ENCODE data around the gene NYAP1.

NYAP1 gene

DNA sequence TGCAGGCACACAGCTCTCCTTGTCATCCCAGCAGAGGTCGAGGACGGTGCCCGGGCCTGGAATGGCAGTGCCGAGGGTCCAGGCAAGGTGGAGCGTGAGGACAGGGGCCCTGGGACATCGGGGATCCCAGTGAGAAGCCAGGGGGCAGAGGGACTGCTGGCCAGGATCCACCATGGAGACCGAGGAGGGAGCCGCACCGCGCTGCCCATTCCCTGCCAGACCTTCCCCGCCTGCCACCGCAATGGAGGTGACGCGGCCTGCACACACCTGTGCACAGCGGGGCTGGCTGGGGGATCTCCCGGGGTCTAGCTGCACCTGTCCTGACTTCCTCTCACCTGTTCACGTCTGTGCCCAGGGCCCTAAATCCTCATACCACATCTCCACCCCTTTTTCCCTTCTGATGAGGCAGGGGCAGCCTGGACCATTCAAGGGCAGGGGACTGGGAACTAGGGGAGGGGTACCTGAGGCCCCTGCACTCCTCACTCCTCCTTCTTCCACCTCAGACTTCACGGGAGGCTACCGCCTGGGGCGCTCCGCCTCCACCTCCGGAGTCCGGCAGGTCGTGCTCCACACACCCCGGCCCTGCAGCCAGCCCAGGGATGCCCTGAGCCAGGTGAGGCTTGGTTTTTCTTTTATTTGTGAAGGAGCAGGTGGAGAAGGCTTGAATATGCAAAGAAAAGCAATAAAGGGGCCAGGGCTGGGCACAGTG is 6.9 kb downstream of the NYAP1 start:
- ChIA-PET CTCF (interaction anchor here (0.7 to 1.1 kb wide), 4 partner anchors 14 to 98 kb away, joined by 3 to 7 read pairs (median 4); no protein-coding TSS in a partner anchor), POLR2A (interaction anchor here (0.6 to 1.0 kb wide), 5 partner anchors 10 to 61 kb away, joined by 3 to 5 read pairs (median 3); partner anchors contain the start of genes MEPCE, TSC22D4 and ZCWPW1)
- no peak overlapping the region for H3K4me3 ChIP-seq (ENCODE audit: low read depth, low read length)
- no peaks in the 10 kb centered on the region for H3K36me3 ChIP-seq (ENCODE audit: control insufficient read depth in 2 of 2, insufficient read depth in 1 of 2, low read length in 2 of 2)
- H3K27ac ChIP-seq (ENCODE audit: extremely low read depth, low read depth, low read length): no peak overlapping the region
- H3K9me3 ChIP-seq (ENCODE audit: control insufficient read depth, insufficient read depth, low read depth, low read length): no peaks in the 10 kb centered on the region
- TF ChIP-seq ZNF157 (tag by site-specific recombination; IDR thresholded peaks at IDR 0.05) (no peak), ZNF292 (tag by site-specific recombination; IDR thresholded peaks at IDR 0.05; ENCODE audit: borderline replicate concordance, low read depth) (no peak), ZNF112 (tag by site-specific recombination; IDR thresholded peaks at IDR 0.05) (no peak), ZNF548 (tag by site-specific recombination; IDR thresholded peaks at IDR 0.05) (no peak), KLF9 (tag by site-specific recombination; IDR thresholded peaks at IDR 0.05; ENCODE audit: low read depth) (no peak), ZNF558 (tag by site-specific recombination; IDR thresholded peaks at IDR 0.05) (no peak), ZNF837 (tag by site-specific recombination; IDR thresholded peaks at IDR 0.05) (no peak)
- H3K4me1 ChIP-seq (ENCODE audit: control insufficient read depth, insufficient read depth, low read length): no peaks in the 10 kb centered on the region

DNA sequence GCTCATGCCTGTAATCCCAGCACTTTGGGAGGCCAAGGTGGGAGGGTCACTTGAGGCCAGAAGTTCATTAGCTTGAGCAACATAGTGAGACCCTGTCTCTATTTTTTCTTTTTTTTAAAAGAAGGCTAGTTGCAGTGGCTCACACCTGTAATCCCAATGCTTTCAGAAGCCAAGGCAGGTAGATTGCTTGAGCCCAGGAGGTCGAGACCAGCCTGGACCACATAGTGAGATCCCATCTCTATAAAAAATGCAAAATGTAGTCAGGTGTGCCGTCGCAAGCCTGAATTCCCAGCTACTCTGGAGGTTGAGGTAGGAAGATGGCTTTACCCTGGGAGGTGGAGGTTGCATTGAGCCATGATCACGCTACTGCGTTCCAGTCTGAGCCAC is 7.5 kb downstream of the NYAP1 start:
- Histone ChIP-seq H3K4me1 (ENCODE audit: control insufficient read depth, insufficient read depth, low read length) (no peaks in the 10 kb centered on the region), H3K27ac (ENCODE audit: extremely low read depth, low read depth, low read length) (no peak overlapping the region), H3K36me3 (ENCODE audit: control insufficient read depth in 2 of 2, insufficient read depth in 1 of 2, low read length in 2 of 2) (no peaks in the 10 kb centered on the region), H3K9me3 (ENCODE audit: control insufficient read depth, insufficient read depth, low read depth, low read length) (no peaks in the 10 kb centered on the region), H3K4me3 (ENCODE audit: low read depth, low read length) (no peak overlapping the region)
- CTCF ChIA-PET: interaction anchor here (0.7 kb wide), 1 partner anchor 98 kb away, joined by 4 read pairs; no protein-coding TSS in a partner anchor
- 0 out of 2 replicates have a peak, but pooled peaks have one; percentile 16 for TF ChIP-seq ZNF121 (tag by site-specific recombination; IDR thresholded peaks at IDR 0.05)
- TF ChIP-seq, protein P1, sequence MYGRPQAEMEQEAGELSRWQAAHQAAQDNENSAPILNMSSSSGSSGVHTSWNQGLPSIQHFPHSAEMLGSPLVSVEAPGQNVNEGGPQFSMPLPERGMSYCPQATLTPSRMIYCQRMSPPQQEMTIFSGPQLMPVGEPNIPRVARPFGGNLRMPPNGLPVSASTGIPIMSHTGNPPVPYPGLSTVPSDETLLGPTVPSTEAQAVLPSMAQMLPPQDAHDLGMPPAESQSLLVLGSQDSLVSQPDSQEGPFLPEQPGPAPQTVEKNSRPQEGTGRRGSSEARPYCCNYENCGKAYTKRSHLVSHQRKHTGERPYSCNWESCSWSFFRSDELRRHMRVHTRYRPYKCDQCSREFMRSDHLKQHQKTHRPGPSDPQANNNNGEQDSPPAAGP (tag by site-specific recombination; IDR thresholded peaks at IDR 0.05): no peak
- POLR2A ChIA-PET: no interaction called here

DNA sequence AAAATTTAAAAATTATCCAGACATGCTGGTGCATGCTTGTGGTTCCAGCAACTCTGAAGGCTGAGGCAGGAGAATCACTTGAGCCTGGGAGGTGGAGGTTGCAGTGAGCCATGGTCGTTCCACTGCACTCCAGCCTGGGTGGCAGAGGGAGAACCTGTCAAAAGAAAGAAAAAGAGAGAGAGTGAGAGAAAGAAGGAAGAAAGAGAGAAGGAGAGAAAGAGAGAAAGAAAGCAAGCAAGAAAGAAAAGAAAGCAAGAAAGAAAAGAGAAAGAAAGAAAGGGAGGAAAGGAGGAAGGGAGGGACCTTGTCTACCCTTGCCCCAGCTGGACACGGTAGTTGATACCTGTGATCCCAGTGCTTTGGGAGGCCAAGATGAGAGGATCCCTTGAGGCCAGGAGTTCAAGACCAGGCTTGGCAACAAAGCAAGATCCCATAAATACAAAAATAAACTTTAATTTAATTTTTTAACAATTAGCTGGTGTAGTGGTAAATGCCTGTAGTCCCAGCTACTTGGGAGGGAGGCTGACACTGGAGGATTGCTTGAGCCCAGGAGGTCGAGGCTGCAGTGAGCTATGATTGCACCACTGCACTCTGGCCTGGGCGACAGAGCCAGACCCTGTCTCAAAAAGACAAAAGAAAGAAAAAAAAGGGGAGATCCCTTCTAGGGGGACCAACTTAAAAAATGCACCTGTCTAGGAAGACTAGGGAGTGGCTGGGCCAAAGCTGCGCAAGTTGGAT is 9.2 kb downstream of the NYAP1 start:
- peak; percentile 99 for TF ChIP-seq PRDM1 (tag by site-specific recombination; IDR thresholded peaks at IDR 0.05)
- no peak for TF ChIP-seq GLIS2 (tag by site-specific recombination; IDR thresholded peaks at IDR 0.05)
- no peak for TF ChIP-seq GFI1B (tag by site-specific recombination; IDR thresholded peaks at IDR 0.05)
- peak; percentile 83 for TF ChIP-seq ZNF366 (tag by site-specific recombination; conservative IDR thresholded peaks at IDR 0.05)
- CTCF ChIA-PET: interaction anchor here (0.6 to 2.0 kb wide), 4 partner anchors 10 to 965 kb away, joined by 4 to 9 read pairs (median 6); no protein-coding TSS in a partner anchor
- Histone ChIP-seq H3K27ac (ENCODE audit: extremely low read depth, low read depth, low read length) (no peak overlapping the region), H3K4me1 (ENCODE audit: control insufficient read depth, insufficient read depth, low read length) (no peaks in the 10 kb centered on the region), H3K36me3 (ENCODE audit: control insufficient read depth in 2 of 2, insufficient read depth in 1 of 2, low read length in 2 of 2) (no peaks in the 10 kb centered on the region), H3K4me3 (ENCODE audit: low read depth, low read length) (no peak overlapping the region), H3K9me3 (ENCODE audit: control insufficient read depth, insufficient read depth, low read depth, low read length) (no peaks in the 10 kb centered on the region)
- POLR2A ChIA-PET: no interaction called here

DNA sequence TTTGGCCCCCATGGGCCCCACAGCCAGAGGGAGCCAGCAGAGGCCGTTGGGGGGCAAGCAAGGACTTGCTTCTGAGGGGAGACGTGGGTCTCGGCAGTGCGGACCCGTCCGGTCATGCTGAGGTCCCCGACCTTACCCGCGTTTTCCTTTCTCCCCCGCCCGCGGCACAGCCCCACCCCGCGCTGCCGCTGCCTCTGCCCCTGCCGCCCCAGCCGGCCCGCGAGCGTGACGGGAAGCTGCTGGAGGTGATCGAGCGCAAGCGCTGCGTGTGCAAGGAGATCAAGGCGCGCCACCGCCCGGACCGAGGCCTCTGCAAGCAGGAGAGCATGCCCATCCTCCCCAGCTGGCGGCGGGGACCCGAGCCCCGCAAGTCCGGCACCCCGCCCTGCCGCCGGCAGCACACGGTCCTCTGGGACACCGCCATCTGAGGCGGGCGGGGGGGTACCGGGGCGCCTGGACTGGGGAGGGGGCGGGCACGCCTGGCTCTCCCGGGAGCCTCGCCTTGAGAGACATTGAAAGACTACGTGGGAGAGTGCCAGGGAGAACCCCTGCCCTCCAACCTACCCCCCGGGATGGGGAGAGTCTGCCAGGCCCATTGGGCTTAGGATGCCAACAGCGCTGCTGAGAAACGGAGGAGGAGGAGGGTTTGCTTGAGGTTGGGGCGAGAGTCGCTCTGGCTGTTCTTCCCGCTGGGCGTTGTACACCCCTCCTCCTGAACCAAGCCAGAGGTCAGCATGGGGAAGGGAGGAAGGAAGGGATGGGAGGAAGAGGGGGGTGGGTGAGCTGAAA is 9.9 kb downstream of the NYAP1 start:
- no peaks in the 10 kb centered on the region for H3K9me3 ChIP-seq (ENCODE audit: control insufficient read depth, insufficient read depth, low read depth, low read length)
- TF ChIP-seq ZNF214 (tag by site-specific recombination; IDR thresholded peaks at IDR 0.05; ENCODE audit: borderline replicate concordance): no peak
- TF ChIP-seq, protein P2, sequence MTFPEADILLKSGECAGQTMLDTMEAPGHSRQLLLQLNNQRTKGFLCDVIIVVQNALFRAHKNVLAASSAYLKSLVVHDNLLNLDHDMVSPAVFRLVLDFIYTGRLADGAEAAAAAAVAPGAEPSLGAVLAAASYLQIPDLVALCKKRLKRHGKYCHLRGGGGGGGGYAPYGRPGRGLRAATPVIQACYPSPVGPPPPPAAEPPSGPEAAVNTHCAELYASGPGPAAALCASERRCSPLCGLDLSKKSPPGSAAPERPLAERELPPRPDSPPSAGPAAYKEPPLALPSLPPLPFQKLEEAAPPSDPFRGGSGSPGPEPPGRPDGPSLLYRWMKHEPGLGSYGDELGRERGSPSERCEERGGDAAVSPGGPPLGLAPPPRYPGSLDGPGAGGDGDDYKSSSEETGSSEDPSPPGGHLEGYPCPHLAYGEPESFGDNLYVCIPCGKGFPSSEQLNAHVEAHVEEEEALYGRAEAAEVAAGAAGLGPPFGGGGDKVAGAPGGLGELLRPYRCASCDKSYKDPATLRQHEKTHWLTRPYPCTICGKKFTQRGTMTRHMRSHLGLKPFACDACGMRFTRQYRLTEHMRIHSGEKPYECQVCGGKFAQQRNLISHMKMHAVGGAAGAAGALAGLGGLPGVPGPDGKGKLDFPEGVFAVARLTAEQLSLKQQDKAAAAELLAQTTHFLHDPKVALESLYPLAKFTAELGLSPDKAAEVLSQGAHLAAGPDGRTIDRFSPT (tag by site-specific recombination; IDR thresholded peaks at IDR 0.05): no peak
- TF ChIP-seq ZNF10 (tag by site-specific recombination; IDR thresholded peaks at IDR 0.05): no peak
- TF ChIP-seq ZFHX2 (tag by site-specific recombination; conservative IDR thresholded peaks at IDR 0.05): no peak
- no peak for TF ChIP-seq ZNF707 (tag by site-specific recombination; IDR thresholded peaks at IDR 0.05)
- no peak for TF ChIP-seq ZBTB1 (tag by site-specific recombination; IDR thresholded peaks at IDR 0.05)
- CTCF ChIA-PET: interaction anchor here (0.6 to 2.0 kb wide), 5 partner anchors 11 to 965 kb away, joined by 3 to 7 read pairs (median 4); no protein-coding TSS in a partner anchor
- no peak overlapping the region for H3K4me3 ChIP-seq (ENCODE audit: low read depth, low read length)
- H3K36me3 ChIP-seq (ENCODE audit: control insufficient read depth in 2 of 2, insufficient read depth in 1 of 2, low read length in 2 of 2): no peaks in the 10 kb centered on the region
- no peaks in the 10 kb centered on the region for H3K4me1 ChIP-seq (ENCODE audit: control insufficient read depth, insufficient read depth, low read length)
- no peak overlapping the region for H3K27ac ChIP-seq (ENCODE audit: extremely low read depth, low read depth, low read length)
- POLR2A ChIA-PET: no interaction called here
